Measurements from ENCODE around the gene TM9SF1. TPM values are rescaled to one million over a fixed set of nuclear protein-coding genes. Genes with fewer than 3 reads are reported as not detected.

Gene TM9SF1
- total and polyA plus RNA-seq, 2 experiments from 2014 or later, result 12.6 to 27.5 TPM

DNA sequence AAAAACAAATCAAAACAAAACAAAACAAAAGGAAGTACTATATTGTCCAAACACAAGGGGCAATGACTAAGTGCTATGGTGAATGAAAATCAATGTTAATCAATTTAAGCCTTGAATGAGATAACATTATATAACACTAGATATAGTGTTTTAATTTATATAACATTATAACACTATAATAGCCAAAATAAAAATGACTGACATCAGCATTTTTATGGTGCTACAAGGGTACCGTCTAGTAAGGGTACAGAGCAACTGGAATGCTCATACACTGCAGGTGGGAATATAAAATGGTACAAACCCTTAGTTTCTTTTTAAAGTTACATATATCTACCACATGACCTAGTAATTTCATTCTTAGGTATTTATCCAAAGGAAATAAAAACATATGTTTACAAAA, 31.2 kb upstream of the TM9SF1 start:
- no peak overlapping the region for H3K27ac Mint-ChIP-seq
- no peak overlapping the region for H3K4me3 Mint-ChIP-seq
- TF ChIP-seq ZNF114 (CRISPR knock-in tag; IDR thresholded peaks at IDR 0.05) (no peak), ZNF331 (CRISPR knock-in tag; IDR thresholded peaks at IDR 0.05; ENCODE audit: low read depth) (no peak), EZH2phosphoT487 (IDR thresholded peaks at IDR 0.05; ENCODE audit: unreplicated experiment) (no peak), JUNB (IDR thresholded peaks at IDR 0.05; ENCODE audit: unreplicated experiment) (no peak), STAT1 (IDR thresholded peaks at IDR 0.05; ENCODE audit: unreplicated experiment) (no peak)
- TF ChIP-seq, protein P1, sequence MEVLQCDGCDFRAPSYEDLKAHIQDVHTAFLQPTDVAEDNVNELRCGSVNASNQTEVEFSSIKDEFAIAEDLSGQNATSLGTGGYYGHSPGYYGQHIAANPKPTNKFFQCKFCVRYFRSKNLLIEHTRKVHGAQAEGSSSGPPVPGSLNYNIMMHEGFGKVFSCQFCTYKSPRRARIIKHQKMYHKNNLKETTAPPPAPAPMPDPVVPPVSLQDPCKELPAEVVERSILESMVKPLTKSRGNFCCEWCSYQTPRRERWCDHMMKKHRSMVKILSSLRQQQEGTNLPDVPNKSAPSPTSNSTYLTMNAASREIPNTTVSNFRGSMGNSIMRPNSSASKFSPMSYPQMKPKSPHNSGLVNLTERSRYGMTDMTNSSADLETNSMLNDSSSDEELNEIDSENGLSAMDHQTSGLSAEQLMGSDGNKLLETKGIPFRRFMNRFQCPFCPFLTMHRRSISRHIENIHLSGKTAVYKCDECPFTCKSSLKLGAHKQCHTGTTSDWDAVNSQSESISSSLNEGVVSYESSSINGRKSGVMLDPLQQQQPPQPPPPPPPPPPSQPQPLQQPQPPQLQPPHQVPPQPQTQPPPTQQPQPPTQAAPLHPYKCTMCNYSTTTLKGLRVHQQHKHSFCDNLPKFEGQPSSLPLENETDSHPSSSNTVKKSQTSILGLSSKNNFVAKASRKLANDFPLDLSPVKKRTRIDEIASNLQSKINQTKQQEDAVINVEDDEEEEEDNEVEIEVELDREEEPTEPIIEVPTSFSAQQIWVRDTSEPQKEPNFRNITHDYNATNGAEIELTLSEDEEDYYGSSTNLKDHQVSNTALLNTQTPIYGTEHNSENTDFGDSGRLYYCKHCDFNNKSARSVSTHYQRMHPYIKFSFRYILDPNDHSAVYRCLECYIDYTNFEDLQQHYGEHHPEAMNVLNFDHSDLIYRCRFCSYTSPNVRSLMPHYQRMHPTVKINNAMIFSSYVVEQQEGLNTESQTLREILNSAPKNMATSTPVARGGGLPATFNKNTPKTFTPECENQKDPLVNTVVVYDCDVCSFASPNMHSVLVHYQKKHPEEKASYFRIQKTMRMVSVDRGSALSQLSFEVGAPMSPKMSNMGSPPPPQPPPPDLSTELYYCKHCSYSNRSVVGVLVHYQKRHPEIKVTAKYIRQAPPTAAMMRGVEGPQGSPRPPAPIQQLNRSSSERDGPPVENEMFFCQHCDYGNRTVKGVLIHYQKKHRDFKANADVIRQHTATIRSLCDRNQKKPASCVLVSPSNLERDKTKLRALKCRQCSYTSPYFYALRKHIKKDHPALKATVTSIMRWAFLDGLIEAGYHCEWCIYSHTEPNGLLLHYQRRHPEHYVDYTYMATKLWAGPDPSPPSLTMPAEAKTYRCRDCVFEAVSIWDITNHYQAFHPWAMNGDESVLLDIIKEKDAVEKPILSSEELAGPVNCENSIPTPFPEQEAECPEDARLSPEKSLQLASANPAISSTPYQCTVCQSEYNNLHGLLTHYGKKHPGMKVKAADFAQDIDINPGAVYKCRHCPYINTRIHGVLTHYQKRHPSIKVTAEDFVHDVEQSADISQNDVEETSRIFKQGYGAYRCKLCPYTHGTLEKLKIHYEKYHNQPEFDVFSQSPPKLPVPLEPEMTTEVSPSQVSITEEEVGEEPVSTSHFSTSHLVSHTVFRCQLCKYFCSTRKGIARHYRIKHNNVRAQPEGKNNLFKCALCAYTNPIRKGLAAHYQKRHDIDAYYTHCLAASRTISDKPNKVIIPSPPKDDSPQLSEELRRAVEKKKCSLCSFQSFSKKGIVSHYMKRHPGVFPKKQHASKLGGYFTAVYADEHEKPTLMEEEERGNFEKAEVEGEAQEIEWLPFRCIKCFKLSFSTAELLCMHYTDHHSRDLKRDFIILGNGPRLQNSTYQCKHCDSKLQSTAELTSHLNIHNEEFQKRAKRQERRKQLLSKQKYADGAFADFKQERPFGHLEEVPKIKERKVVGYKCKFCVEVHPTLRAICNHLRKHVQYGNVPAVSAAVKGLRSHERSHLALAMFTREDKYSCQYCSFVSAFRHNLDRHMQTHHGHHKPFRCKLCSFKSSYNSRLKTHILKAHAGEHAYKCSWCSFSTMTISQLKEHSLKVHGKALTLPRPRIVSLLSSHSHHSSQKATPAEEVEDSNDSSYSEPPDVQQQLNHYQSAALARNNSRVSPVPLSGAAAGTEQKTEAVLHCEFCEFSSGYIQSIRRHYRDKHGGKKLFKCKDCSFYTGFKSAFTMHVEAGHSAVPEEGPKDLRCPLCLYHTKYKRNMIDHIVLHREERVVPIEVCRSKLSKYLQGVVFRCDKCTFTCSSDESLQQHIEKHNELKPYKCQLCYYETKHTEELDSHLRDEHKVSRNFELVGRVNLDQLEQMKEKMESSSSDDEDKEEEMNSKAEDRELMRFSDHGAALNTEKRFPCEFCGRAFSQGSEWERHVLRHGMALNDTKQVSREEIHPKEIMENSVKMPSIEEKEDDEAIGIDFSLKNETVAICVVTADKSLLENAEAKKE (CRISPR knock-in tag; IDR thresholded peaks at IDR 0.05), result no peak
- TF ChIP-seq, protein P2, sequence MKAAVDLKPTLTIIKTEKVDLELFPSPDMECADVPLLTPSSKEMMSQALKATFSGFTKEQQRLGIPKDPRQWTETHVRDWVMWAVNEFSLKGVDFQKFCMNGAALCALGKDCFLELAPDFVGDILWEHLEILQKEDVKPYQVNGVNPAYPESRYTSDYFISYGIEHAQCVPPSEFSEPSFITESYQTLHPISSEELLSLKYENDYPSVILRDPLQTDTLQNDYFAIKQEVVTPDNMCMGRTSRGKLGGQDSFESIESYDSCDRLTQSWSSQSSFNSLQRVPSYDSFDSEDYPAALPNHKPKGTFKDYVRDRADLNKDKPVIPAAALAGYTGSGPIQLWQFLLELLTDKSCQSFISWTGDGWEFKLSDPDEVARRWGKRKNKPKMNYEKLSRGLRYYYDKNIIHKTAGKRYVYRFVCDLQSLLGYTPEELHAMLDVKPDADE (IDR thresholded peaks at IDR 0.05), result no peak
- peaks cover 9% of the 10 kb centered on the region for H3K36me3 Mint-ChIP-seq (ENCODE audit: low read depth)
- no peak overlapping the region for H3K4me2 ChIP-seq
- H3K4me1 Mint-ChIP-seq, result peaks cover 6% of the 10 kb centered on the region; the same call in 1 of the 3 replicates
- H3K9me3 Mint-ChIP-seq, result no peaks in the 10 kb centered on the region
- H3F3A ChIP-seq (replicated peaks; ENCODE audit: low read depth), result no peaks in the 10 kb centered on the region
- no peaks in the 10 kb centered on the region for H3K9me2 ChIP-seq (ENCODE audit: insufficient read depth)
- peaks cover 97% of the 10 kb centered on the region for H3K79me2 ChIP-seq (replicated peaks; ENCODE audit: insufficient read depth)
- H3K4me1 ChIP-seq (ENCODE audit: insufficient read depth), result peaks cover 5% of the 10 kb centered on the region
- H3K4me3 ChIP-seq, result no peak overlapping the region
- H3K27me3 ChIP-seq (ENCODE audit: insufficient read depth), result no peaks in the 10 kb centered on the region
- H3K27ac ChIP-seq (ENCODE audit: low read depth), result no peak overlapping the region
- H4K20me1 ChIP-seq (replicated peaks; ENCODE audit: insufficient read depth), result peaks cover 26% of the 10 kb centered on the region
- ATAC-seq, result no peak
- no peak overlapping the region for H2AFZ ChIP-seq
- DNase-seq (ENCODE audit: low spot score), result no peak
- H3K27me3 Mint-ChIP-seq (ENCODE audit: insufficient read depth, low read depth, poor library complexity), result no peaks in the 10 kb centered on the region
- H3K36me3 ChIP-seq (ENCODE audit: insufficient read depth), result peaks cover 12% of the 10 kb centered on the region

Measured in GM23338 (cell line).